Astrocyte (in vitro differentiated cells and primary cell): ENCODE results near the gene ABLIM2.

Experiments
- CTCF ChIP-seq: IDR thresholded peaks from 2 replicates; pipeline ENCODE4 v1.5.1; 2011; ENCODE audit warnings: low read depth, mild to moderate bottlenecking, inconsistent platforms, low read length, moderate library complexity; ENCODE audit not compliant: insufficient read depth
- EZH2 ChIP-seq: IDR thresholded peaks from 2 replicates; pipeline ENCODE4 v1.6.1; 2012; ENCODE audit warnings: mild to moderate bottlenecking, low read length, inconsistent platforms; ENCODE audit not compliant: insufficient read depth

DNA sequence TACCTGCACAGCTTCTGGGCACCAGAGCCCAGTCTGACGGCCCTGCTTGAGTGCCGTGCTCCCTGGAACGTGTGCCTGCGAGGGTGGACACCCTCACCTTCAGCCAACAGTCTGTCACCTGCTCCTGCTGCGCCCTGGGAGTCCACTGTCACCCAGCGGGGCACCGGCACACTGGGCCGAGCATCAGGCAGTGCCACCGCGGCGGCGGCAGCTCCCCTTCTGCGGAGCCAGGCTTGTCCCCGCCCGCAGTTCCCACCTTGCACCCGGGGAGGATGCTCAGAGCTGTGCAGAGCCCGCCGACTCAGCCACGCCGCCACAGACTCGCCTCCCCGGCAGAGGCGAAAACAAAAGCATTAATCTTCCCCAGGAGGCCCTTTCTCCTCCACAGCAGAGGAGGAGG, 86.8 kb downstream of the ABLIM2 start:
- TF ChIP-seq CTCF (no peak), EZH2 (peak; percentile 60)
